A673 (cell line): Measurements from ENCODE around the gene HERC3.

Experiments
- EZH2 ChIP-seq: fragments of 200-600 bp; sonication (generic); IDR thresholded peaks from 2 replicates; pipeline ENCODE4 v1.6.1; 2017; ENCODE audit warnings: borderline replicate concordance, low read depth, mild to moderate bottlenecking, mixed read lengths, antibody characterized with exemption, low read length; ENCODE audit not compliant: poor library complexity, severe bottlenecking
- TF ChIP-seq, protein P1 (sequence below): fragments of 300-800, 200-600 bp; sonication (generic); conservative IDR thresholded peaks from 2 replicates; pipeline ENCODE4 v1.5.1; 2017; ENCODE audit warnings: low read depth, mild to moderate bottlenecking, antibody characterized with exemption, low read length, moderate library complexity, mixed read lengths

DNA sequence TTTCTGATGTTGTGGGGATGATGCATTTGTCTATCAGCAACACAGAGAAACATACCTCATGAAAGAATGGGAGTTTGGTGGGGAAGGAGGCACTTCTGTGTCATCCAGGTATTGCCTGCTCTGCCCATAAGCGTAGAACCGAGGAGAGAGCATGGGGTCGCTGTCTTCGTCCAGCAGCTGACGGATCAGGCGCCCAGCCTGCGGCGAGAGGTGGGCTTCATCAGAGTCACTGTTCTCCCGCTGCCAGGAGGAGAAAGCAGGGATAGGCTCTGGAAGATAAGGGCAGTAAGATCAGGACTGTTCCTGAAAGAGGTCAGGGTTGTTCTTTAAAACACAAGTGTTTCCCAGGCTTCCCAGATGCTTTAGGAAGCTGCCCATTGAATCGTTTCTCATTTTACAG, 158.1 kb downstream of the HERC3 start:
- TF ChIP-seq, protein P1, sequence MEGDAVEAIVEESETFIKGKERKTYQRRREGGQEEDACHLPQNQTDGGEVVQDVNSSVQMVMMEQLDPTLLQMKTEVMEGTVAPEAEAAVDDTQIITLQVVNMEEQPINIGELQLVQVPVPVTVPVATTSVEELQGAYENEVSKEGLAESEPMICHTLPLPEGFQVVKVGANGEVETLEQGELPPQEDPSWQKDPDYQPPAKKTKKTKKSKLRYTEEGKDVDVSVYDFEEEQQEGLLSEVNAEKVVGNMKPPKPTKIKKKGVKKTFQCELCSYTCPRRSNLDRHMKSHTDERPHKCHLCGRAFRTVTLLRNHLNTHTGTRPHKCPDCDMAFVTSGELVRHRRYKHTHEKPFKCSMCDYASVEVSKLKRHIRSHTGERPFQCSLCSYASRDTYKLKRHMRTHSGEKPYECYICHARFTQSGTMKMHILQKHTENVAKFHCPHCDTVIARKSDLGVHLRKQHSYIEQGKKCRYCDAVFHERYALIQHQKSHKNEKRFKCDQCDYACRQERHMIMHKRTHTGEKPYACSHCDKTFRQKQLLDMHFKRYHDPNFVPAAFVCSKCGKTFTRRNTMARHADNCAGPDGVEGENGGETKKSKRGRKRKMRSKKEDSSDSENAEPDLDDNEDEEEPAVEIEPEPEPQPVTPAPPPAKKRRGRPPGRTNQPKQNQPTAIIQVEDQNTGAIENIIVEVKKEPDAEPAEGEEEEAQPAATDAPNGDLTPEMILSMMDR, result no peak
- TF ChIP-seq EZH2, result no peak
